Panc1 (cell line): Measurements from ENCODE around the gene NBPF14.
"Not testable (repeated sequence)": the region's sequence is repeated elsewhere in the genome, so short reads cannot be mapped to it uniquely, and the experiment has no call there.

Source experiments
- SIN3A ChIP-seq: IDR thresholded peaks from 2 replicates; pipeline ENCODE4 v1.6.1; 2012; ENCODE audit warnings: low read depth, mild to moderate bottlenecking, low read length, moderate library complexity, borderline replicate concordance; ENCODE audit not compliant: insufficient read depth
- TF ChIP-seq, protein P1 (sequence below): fragments of 450-650 bp; IDR thresholded peaks from 2 replicates; pipeline ENCODE4 v1.5.1; 2017; ENCODE audit warnings: mild to moderate bottlenecking

DNA sequence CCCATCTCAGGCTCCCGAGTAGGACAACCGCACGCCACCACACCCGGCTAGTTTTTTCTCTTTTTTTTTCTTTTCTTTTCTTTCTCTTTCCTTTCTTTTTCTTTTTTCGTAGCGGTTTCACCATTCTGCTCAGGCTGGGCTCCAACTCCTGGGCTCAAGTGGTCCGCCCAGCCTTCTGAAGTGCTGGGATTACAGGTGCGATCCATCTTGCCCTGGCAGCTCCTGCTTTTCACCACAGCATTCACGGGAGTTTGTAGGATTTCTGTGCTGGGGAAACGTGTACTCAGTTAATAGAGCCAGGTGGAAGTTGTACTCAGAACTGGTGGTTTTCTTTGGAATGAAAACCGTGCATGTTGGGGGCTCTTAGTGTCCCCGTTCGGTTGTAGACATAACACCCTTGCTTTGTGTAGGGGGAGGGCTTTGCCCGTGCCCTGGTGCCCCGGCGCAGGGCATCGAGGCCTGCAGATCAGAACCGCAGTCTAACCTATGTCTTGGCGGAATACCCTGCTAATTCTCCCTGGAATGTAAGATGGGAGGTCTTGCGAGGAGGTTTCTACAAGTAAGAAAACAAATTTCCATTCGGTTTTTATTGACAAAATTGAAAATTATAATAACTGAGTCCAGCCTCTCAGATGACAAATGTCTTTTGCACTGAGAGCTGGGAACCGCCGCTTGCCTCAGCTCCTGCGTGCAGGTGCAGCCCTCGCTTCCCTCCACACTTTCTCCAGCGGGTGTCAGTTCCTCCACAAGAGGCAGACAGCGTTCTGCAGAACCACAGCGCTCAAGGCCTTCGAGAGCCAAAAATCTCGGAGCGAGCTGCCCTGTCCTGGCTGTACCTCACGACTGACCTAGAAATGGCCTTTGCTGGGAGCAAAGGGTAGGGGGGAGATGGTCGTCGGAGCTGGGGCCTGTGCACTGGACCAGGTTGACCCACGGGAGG is 72.3 kb downstream of the NBPF14 start:
- TF ChIP-seq, protein P1, sequence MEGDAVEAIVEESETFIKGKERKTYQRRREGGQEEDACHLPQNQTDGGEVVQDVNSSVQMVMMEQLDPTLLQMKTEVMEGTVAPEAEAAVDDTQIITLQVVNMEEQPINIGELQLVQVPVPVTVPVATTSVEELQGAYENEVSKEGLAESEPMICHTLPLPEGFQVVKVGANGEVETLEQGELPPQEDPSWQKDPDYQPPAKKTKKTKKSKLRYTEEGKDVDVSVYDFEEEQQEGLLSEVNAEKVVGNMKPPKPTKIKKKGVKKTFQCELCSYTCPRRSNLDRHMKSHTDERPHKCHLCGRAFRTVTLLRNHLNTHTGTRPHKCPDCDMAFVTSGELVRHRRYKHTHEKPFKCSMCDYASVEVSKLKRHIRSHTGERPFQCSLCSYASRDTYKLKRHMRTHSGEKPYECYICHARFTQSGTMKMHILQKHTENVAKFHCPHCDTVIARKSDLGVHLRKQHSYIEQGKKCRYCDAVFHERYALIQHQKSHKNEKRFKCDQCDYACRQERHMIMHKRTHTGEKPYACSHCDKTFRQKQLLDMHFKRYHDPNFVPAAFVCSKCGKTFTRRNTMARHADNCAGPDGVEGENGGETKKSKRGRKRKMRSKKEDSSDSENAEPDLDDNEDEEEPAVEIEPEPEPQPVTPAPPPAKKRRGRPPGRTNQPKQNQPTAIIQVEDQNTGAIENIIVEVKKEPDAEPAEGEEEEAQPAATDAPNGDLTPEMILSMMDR = not testable (repeated sequence)
- TF ChIP-seq SIN3A = not testable (repeated sequence)
